IMR-90 (cell line): ENCODE results near the gene ALDH1A1. TPM values are rescaled to one million over a fixed set of nuclear protein-coding genes. Genes with fewer than 3 reads are reported as not detected.

Experiments
- ATAC-seq: fragments of 200-7000 bp; cut with Tn5 transposase; 2 replicates; pipeline ENCODE4 v1.9.1; 2020; ENCODE audit warnings: low read depth, mild to moderate bottlenecking, moderate library complexity
- BruUV-seq: library from RNA; stranded (reverse); fragments of 400-500 nt; replicated peaks from 2 replicates; lab custom pipeline; 2021; lab: Mats Ljungman, UMichigan
- CTCF ChIA-PET: fragments of 300-600 bp; formaldehyde crosslinking; extraction: SDS; loops from one replicate; lab custom pipeline; 2021; ENCODE audit warnings: antibody characterized with exemption; lab: Yijun Ruan, JAX
- POLR2A ChIA-PET: fragments of 300-600 bp; sonication (Branson Sonifier 250); formaldehyde crosslinking; loops from one replicate; lab custom pipeline; 2022; ENCODE audit warnings: antibody characterized with exemption; ENCODE audit not compliant: unreplicated experiment; lab: Charles Lee
- DNase-seq: peaks from one replicate; pipeline ENCODE4 v3.0.0; 2013
- H2AFZ ChIP-seq: replicated peaks from 2 replicates; pipeline ENCODE3; 2013; ENCODE audit warnings: low read length, mild to moderate bottlenecking; ENCODE audit not compliant: poor library complexity
- H2AK5ac ChIP-seq: 2 replicates; pipeline ENCODE4 v1.6.1; 2013; ENCODE audit warnings: low read depth, low read length, inconsistent platforms
- H2AK9ac ChIP-seq: replicated peaks from 2 replicates; pipeline ENCODE3; 2013; ENCODE audit warnings: mild to moderate bottlenecking, low read depth, low read length, moderate library complexity; ENCODE audit not compliant: poor library complexity
- H2BK120ac ChIP-seq: 2 replicates; pipeline ENCODE4 v1.6.1; 2013; ENCODE audit warnings: low read depth, low read length, inconsistent platforms
- H2BK15ac ChIP-seq: 3 replicates; pipeline ENCODE4 v1.6.1; 2013; ENCODE audit warnings: low read depth, low read length, inconsistent platforms
- H2BK20ac ChIP-seq: 2 replicates; pipeline ENCODE4 v1.6.1; 2013; ENCODE audit warnings: low read depth, mild to moderate bottlenecking, inconsistent platforms, low read length, moderate library complexity
- H2BK5ac ChIP-seq: 2 replicates; pipeline ENCODE4 v1.6.1; 2013; ENCODE audit warnings: mild to moderate bottlenecking, low read depth, low read length, inconsistent platforms; ENCODE audit not compliant: poor library complexity, severe bottlenecking
- H3K14ac ChIP-seq: replicated peaks from 2 replicates; pipeline ENCODE4 v1.6.1; 2013; ENCODE audit warnings: low read depth, low read length, inconsistent platforms
- H3K18ac ChIP-seq: 2 replicates; pipeline ENCODE4 v1.6.1; 2013; ENCODE audit warnings: low read depth, low read length, control low read depth
- H3K23ac ChIP-seq: 2 replicates; pipeline ENCODE4 v1.6.1; 2013; ENCODE audit warnings: low read depth, low read length, inconsistent platforms
- H3K27ac ChIP-seq: 2 replicates; pipeline ENCODE4 v1.5.1; 2013; ENCODE audit warnings: mild to moderate bottlenecking, control low read depth, low read length; ENCODE audit not compliant: insufficient read depth
- H3K27me3 ChIP-seq: 2 replicates; pipeline ENCODE4 v1.6.1; 2013; ENCODE audit warnings: low read length; ENCODE audit not compliant: control insufficient read depth, insufficient read depth
- H3K36me3 ChIP-seq: 2 replicates; pipeline ENCODE4 v1.6.1; 2013; ENCODE audit warnings: low read length, mixed read lengths; ENCODE audit not compliant: control insufficient read depth, insufficient read depth
- H3K4ac ChIP-seq: 2 replicates; pipeline ENCODE4 v1.6.1; 2013; ENCODE audit warnings: low read depth, low read length, inconsistent platforms
- H3K4me1 ChIP-seq: 2 replicates; pipeline ENCODE4 v1.6.1; 2013; ENCODE audit warnings: low read length, mixed read lengths; ENCODE audit not compliant: control insufficient read depth, insufficient read depth
- H3K4me2 ChIP-seq: 2 replicates; pipeline ENCODE4 v1.6.1; 2013; ENCODE audit warnings: low read depth, mild to moderate bottlenecking, control low read depth, low read length, moderate library complexity
- H3K4me3 ChIP-seq: 2 replicates; pipeline ENCODE4 v1.5.1; 2013; ENCODE audit warnings: low read depth, mild to moderate bottlenecking, control low read depth, low read length, moderate library complexity; ENCODE audit not compliant: insufficient read depth
- H3K56ac ChIP-seq: 2 replicates; pipeline ENCODE4 v1.6.1; 2013; ENCODE audit warnings: low read length, inconsistent platforms; ENCODE audit not compliant: insufficient read depth; ENCODE audit errors: extremely low read depth
- H3K79me1 ChIP-seq, 2 experiments: 2 replicates each; pipeline ENCODE4 v1.6.1; 2013; ENCODE audit warnings: low read length in 2 of 2, inconsistent platforms in 1 of 2, low read depth in 1 of 2
- H3K9ac ChIP-seq: 2 replicates; pipeline ENCODE4 v1.6.1; 2013; ENCODE audit warnings: low read depth, low read length, control low read depth
- H3K9me1 ChIP-seq: 2 replicates; pipeline ENCODE4 v1.6.1; 2013; ENCODE audit warnings: low read length, inconsistent platforms; ENCODE audit not compliant: insufficient read depth
- H3K9me3 ChIP-seq: 2 replicates; pipeline ENCODE4 v1.6.1; 2013; ENCODE audit warnings: low read length; ENCODE audit not compliant: control insufficient read depth, insufficient read depth
- H4K20me1 ChIP-seq: 2 replicates; pipeline ENCODE4 v1.6.1; 2013; ENCODE audit warnings: low read length, inconsistent platforms; ENCODE audit not compliant: insufficient read depth
- H4K5ac ChIP-seq: 2 replicates; pipeline ENCODE4 v1.6.1; 2013; ENCODE audit warnings: mild to moderate bottlenecking, low read depth, low read length, control low read depth
- H4K8ac ChIP-seq, 2 experiments: 2 replicates each; pipeline ENCODE4 v1.6.1; 2013; ENCODE audit warnings: low read depth in 2 of 2, low read length in 2 of 2, control low read depth in 1 of 2, inconsistent platforms in 1 of 2
- H4K91ac ChIP-seq: 2 replicates; pipeline ENCODE4 v1.6.1; 2013; ENCODE audit warnings: low read depth, low read length, inconsistent platforms; ENCODE audit not compliant: insufficient read depth
- BHLHE40 ChIP-seq: fragments of 150-350 bp; IDR thresholded peaks from 2 replicates; pipeline ENCODE4 v1.6.1; 2016; ENCODE audit warnings: mild to moderate bottlenecking, low read depth, low read length
- CEBPB ChIP-seq: IDR thresholded peaks from 2 replicates; pipeline ENCODE4 v1.6.1; 2012; ENCODE audit warnings: low read depth, low read length, improper control_type of control experiment
- CHD1 ChIP-seq: IDR thresholded peaks from 2 replicates; pipeline ENCODE4 v1.6.1; 2012; ENCODE audit warnings: low read depth, low read length, improper control_type of control experiment
- ELK1 ChIP-seq: fragments of 150-350 bp; IDR thresholded peaks from 2 replicates; pipeline ENCODE4 v1.6.1; 2016; ENCODE audit warnings: low read depth, mild to moderate bottlenecking, low read length, moderate library complexity, borderline replicate concordance
- MAFK ChIP-seq: IDR thresholded peaks from 2 replicates; pipeline ENCODE4 v1.6.1; 2012; ENCODE audit warnings: low read depth, low read length, improper control_type of control experiment
- MAZ ChIP-seq: IDR thresholded peaks from 2 replicates; pipeline ENCODE4 v1.6.1; 2012; ENCODE audit warnings: low read depth, mild to moderate bottlenecking, low read length, improper control_type of control experiment, moderate library complexity, borderline replicate concordance
- NFE2L2 ChIP-seq: fragments of 150-350 bp; IDR thresholded peaks from 2 replicates; pipeline ENCODE4 v1.6.1; 2016; ENCODE audit warnings: low read depth, mild to moderate bottlenecking, low read length
- POLR2A ChIP-seq: IDR thresholded peaks from 2 replicates; pipeline ENCODE4 v1.6.1; 2012; ENCODE audit warnings: mild to moderate bottlenecking, low read depth, low read length
- RFX5 ChIP-seq: IDR thresholded peaks from 2 replicates; pipeline ENCODE4 v1.8.0; 2012; ENCODE audit warnings: low read depth, mild to moderate bottlenecking, low read length, moderate library complexity
- USF2 ChIP-seq: fragments of 150-350 bp; IDR thresholded peaks from 2 replicates; pipeline ENCODE4 v1.6.1; 2017; ENCODE audit warnings: mild to moderate bottlenecking, antibody characterized with exemption, low read length, low read depth
- WGBS, 2 experiments: methylation state at CpG; one replicate each; pipeline versions ENCODE4 v1.1.5 to v1.1.7; 2013; ENCODE audit warnings: missing lambda C conversion rate in 2 of 2; ENCODE audit not compliant: insufficient read length in 1 of 2; ENCODE audit errors: extremely low coverage in 2 of 2; 5-methylcytosine and 5-hydroxymethylcytosine counted together
- dilution Hi-C: fragments of 300-500 bp; cut with HindIII; formaldehyde crosslinking; loops from one replicate; pipeline ENCODE4 v1.14.3; 2018; ENCODE audit warnings: low sequenced_read_pairs; ENCODE audit not compliant: unreplicated experiment
- in situ Hi-C: fragments of 300-500 bp; cut with MboI; formaldehyde crosslinking; loops from 3 replicates; pipeline ENCODE4 v1.14.3; 2019; ENCODE audit warnings: low sequenced_read_pairs, inconsistent platforms, mixed read lengths
- intact Hi-C: fragments of 100-400 bp; cut with micrococcal nuclease; formaldehyde crosslinking; loops from 2 replicates; pipeline ENCODE4 v1.10.0; 2022
- polyA plus RNA-seq, 3 experiments: library from polyadenylated mRNA; depleted of rRNA; stranded (reverse); fragments of >200 nt; gene quantifications; 2 replicates each; pipeline ENCODE4 v1.2.3, GENCODE V29; 2012; ENCODE audit warnings: low replicate concordance in 1 of 3
- total RNA-seq: library from RNA; depleted of rRNA; stranded (reverse); fragments of >200 nt; gene quantifications from 2 replicates; pipeline ENCODE4 v1.2.3, GENCODE V29; 2012

The ALDH1A1 gene
- total and polyA plus RNA-seq, 2 of the 4 experiments (the other 2 are of a cell fraction), result not detected

DNA sequence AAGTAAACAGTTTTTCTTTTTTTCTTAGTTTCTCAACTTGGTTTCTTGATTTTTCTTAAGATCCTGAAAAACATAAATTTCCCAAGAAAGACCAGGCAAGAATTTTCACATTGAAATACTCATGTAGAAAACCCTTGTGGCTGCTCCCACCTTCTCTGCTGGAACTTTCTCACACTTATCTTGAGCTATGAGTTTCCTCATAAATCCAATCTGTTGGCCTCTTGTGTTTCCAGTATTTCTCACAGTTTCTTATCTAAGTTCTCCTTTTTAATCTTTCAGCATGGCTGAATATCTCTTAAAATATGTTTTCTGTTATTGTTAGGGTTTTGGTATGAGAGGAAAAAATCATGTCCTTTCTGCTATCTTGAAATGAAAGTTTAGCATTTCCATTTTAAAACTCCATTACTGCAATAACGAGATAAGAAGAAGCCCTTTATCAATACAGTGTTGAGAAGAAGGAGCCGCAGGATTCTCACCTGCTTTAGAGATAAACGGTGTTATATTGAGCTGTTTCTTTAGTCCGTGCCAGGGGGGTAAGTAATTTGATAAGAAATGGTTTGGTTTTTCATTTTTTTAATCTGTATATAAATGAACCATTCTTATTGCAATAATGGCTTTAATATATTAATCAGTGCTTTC lies 89.3 kb downstream of the ALDH1A1 start:
- Histone ChIP-seq H3K27ac (no peak overlapping the region), H3K4me2 (no peak overlapping the region), H3K9ac (no peak overlapping the region), H3K9me1 (no peaks in the 10 kb centered on the region), H2AK9ac (no peak overlapping the region), H3K9me3 (no peaks in the 10 kb centered on the region), H2AFZ (no peak overlapping the region), H3K18ac (no peak overlapping the region), H2BK120ac (no peak overlapping the region), H3K4ac (no peak overlapping the region), H2BK20ac (no peak overlapping the region), H3K79me1 (no peaks in the 10 kb centered on the region), H4K5ac (no peak overlapping the region), H3K4me1 (no peaks in the 10 kb centered on the region), H3K36me3 (no peaks in the 10 kb centered on the region), H3K23ac (no peak overlapping the region), H4K8ac (no peak overlapping the region), H2BK15ac (no peak overlapping the region), H4K20me1 (no peaks in the 10 kb centered on the region), H3K14ac (no peak overlapping the region), H4K91ac (no peak overlapping the region), H2BK5ac (no peak overlapping the region), H3K56ac (no peak overlapping the region), H3K4me3 (no peak overlapping the region), H3K27me3 (no peaks in the 10 kb centered on the region), H2AK5ac (no peak overlapping the region)
- in situ Hi-C loops, result no loop called here
- ATAC-seq, result no peak
- intact Hi-C loops, result no loop called here
- ChIA-PET POLR2A (no interaction called here), CTCF (no interaction called here)
- DNase-seq, result no peak
- no peak for TF ChIP-seq MAZ
- TF ChIP-seq MAFK, result no peak
- TF ChIP-seq USF2, result no peak
- no peak for TF ChIP-seq NFE2L2
- TF ChIP-seq ELK1, result no peak
- TF ChIP-seq CEBPB, result no peak
- no peak for TF ChIP-seq BHLHE40
- no peak for TF ChIP-seq POLR2A
- TF ChIP-seq CHD1, result no peak
- TF ChIP-seq RFX5, result no peak
- BruUV-seq, result no TSS peak
- no CpG with 5 or more reads among the region's 4 CpGs for WGBS, 2 experiments
- dilution Hi-C loops, result no loop called here
